Breast epithelium (tissue), 4 donors: ENCODE results near the gene ALDH16A1. TPM values are rescaled to one million over a fixed set of nuclear protein-coding genes. Genes with fewer than 3 reads are reported as not detected.
A peak's percentile ranks its signal among the peaks of the same experiment; 100 is the strongest.

Experiments used
- DNase-seq, 2 donors: peaks; one replicate each; pipeline ENCODE4 v3.0.0-alpha.2; 2019; ENCODE audit warnings: low spot score in 2 of 2
- H3K27ac ChIP-seq, 2 donors: fragments of 200-600 bp; sonication (generic) in 1 of 2; one replicate each; pipeline ENCODE4 v1.5.1; 2016 to 2019; ENCODE audit warnings: mild to moderate bottlenecking in 1 of 2
- H3K27me3 ChIP-seq, 2 donors: fragments of 200-600 bp; sonication (generic) in 1 of 2; one replicate each; pipeline versions ENCODE4 v1.5.1 to v1.6.0; 2017 to 2019; ENCODE audit warnings: control low read depth in 1 of 2, mild to moderate bottlenecking in 1 of 2
- H3K36me3 ChIP-seq: fragments of 200-600 bp; one replicate; pipeline ENCODE4 v1.5.1; 2019
- H3K4me1 ChIP-seq, 2 donors: fragments of 200-600 bp; sonication (generic); one replicate each; pipeline ENCODE4 v1.5.1; 2016 to 2019; ENCODE audit warnings: control low read depth in 1 of 2
- H3K4me3 ChIP-seq, 3 donors: fragments of 200-600 bp; sonication (generic); 1 replicate in 2 of 3; 2 replicates in 1 of 3; pipeline ENCODE4 v1.5.1; 2016 to 2019; ENCODE audit warnings: mild to moderate bottlenecking in 3 of 3, moderate library complexity in 2 of 3
- H3K9me3 ChIP-seq, 2 donors: fragments of 200-600 bp; sonication (generic) in 1 of 2; one replicate each; pipeline ENCODE4 v1.5.1; 2016 to 2019; ENCODE audit warnings: control low read depth in 1 of 2
- POLR2A ChIP-seq: fragments of 450-650 bp; IDR thresholded peaks from one replicate; pipeline ENCODE4 v1.6.1; 2016; ENCODE audit warnings: antibody characterized with exemption, mild to moderate bottlenecking, moderate library complexity
- POLR2AphosphoS5 ChIP-seq, 3 donors: sonication (generic); formaldehyde crosslinking; IDR thresholded peaks; one replicate each; pipeline ENCODE4 v1.6.1; 2017; ENCODE audit warnings: antibody characterized with exemption in 3 of 3
- intact Hi-C: fragments of 100-400 bp; cut with DNase I; formaldehyde crosslinking; loops from one replicate; pipeline ENCODE4 v1.15.1; 2023; ENCODE audit warnings: low total_unique reads
- total RNA-seq, 3 donors: library from RNA; depleted of rRNA; stranded (reverse); fragments of >200 nt; gene quantifications; one replicate each; pipeline ENCODE4 v1.1.0, GENCODE V29; 2016
- TF ChIP-seq, protein P1 (sequence below), 3 donors: fragments of 450-650 bp; IDR thresholded peaks; one replicate each; pipeline ENCODE4 v1.5.1; 2016 to 2017; ENCODE audit warnings: antibody characterized with exemption in 3 of 3, mild to moderate bottlenecking in 3 of 3, moderate library complexity in 3 of 3

ALDH16A1 gene
- total RNA-seq, 3 donors from 2014 or later, result 20.6 to 34.4 (median 32.2) TPM

DNA sequence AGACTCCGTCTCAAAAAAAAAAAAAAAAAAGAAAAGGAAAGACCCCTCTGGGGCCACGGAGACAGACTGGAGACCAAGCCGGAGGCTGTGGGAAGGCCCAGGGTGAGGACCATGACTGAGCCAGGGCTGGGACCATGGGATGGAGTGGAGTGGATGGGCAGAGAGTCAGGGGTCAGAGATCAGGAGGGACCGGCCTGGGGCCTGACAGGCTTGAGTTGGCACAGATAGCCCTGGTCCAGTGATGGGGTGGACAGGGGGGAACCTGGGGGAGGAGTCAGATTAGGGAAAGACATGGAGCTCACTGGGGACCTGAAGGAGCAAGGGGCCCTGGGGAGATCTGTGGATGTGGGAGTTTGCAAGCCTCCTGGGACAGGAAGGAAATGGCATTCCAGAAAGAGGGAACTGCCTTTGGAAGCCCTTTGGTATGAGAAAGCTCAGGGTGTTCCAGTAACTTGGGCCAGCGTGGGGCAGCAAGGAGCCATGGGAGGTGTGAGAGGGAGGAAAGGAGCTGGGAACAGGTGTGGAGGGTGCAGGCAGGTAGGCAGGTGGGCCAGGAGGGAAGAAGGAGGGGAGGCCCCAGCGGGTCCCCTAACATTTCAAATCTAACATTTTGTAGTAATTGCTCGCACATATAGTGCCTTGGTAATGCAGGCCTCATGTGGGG is 28.1 kb downstream of the ALDH16A1 start:
- TF ChIP-seq POLR2AphosphoS5 (IDR thresholded peaks at IDR 0.05) (no peak), POLR2A (no peak)
- TF ChIP-seq, protein P1, sequence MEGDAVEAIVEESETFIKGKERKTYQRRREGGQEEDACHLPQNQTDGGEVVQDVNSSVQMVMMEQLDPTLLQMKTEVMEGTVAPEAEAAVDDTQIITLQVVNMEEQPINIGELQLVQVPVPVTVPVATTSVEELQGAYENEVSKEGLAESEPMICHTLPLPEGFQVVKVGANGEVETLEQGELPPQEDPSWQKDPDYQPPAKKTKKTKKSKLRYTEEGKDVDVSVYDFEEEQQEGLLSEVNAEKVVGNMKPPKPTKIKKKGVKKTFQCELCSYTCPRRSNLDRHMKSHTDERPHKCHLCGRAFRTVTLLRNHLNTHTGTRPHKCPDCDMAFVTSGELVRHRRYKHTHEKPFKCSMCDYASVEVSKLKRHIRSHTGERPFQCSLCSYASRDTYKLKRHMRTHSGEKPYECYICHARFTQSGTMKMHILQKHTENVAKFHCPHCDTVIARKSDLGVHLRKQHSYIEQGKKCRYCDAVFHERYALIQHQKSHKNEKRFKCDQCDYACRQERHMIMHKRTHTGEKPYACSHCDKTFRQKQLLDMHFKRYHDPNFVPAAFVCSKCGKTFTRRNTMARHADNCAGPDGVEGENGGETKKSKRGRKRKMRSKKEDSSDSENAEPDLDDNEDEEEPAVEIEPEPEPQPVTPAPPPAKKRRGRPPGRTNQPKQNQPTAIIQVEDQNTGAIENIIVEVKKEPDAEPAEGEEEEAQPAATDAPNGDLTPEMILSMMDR (IDR thresholded peaks at IDR 0.05), result no peak
- no peaks in the 10 kb centered on the region for H3K4me1 ChIP-seq
- H3K27ac ChIP-seq, result no peak overlapping the region
- no peaks in the 10 kb centered on the region for H3K9me3 ChIP-seq
- no peaks in the 10 kb centered on the region for H3K36me3 ChIP-seq
- H3K4me3 ChIP-seq, result no peak overlapping the region
- no peak for DNase-seq
- no peaks in the 10 kb centered on the region for H3K27me3 ChIP-seq
- intact Hi-C loops, result no loop called here

DNA sequence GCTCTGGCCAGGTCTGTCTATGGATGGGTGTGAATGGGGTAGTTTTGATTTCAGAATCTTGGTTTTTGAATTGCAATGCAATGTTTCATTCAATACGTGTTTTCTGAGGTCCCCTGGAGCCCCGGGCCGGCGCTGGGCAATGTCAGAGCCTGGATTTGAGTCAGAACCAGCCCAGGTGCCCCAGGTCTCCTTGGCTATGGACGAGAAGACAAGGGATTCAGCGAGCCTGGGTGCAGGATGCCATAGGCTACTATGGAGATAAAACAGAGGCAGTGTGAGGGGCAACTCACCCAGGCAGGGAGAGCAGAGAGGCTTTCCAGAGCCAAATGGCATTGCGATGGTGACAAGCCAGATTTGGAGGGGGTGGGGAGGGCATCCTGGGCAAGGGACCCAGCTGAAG is 33.2 kb downstream of the ALDH16A1 start:
- Histone ChIP-seq H3K36me3 (peaks cover 14% of the 10 kb centered on the region), H3K4me1 (peaks cover 0 to 12% of the 10 kb centered on the region in 2 donors), H3K27me3 (no peaks in the 10 kb centered on the region), H3K4me3 (no peak overlapping the region), H3K27ac (peak overlapping the region in 1 of 2 donors; percentile 80), H3K9me3 (no peaks in the 10 kb centered on the region)
- intact Hi-C loops, result no loop called here
- no peak for TF ChIP-seq POLR2AphosphoS5 (IDR thresholded peaks at IDR 0.05)
- TF ChIP-seq, protein P1 (IDR thresholded peaks at IDR 0.05), result no peak
- TF ChIP-seq POLR2A, result no peak
- DNase-seq, result no peak

DNA sequence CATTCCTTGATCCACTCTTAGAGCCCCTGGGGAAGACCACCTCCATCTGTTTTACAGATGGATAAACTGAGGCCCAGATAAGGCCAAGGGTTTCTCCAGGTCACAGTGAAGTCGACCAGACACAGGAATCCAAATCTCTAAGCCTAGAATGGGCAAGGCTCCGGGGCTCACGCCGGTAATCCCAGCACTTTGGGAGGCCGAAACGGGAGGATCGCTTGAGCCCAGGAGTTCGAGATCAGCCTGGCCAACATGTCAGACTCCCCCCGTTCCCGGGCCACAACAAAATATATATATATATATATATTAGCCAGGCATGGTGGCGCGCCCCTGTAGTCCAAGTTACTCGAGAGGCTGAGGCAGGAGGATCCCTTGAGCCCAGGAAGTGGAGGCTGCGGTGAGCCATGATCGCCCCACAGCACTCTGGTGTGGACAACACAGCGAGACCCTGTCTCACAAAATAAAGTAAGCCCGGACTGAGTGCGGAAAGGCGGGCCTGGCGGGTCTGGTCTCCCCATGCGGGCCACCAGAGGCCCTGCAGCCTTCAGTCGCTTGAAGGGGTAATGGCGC is 33.8 kb downstream of the ALDH16A1 start:
- intact Hi-C loops, result no loop called here
- peaks cover 14% of the 10 kb centered on the region for H3K36me3 ChIP-seq
- H3K4me1 ChIP-seq, result peaks cover 0 to 12% of the 10 kb centered on the region in 2 donors
- no peaks in the 10 kb centered on the region for H3K9me3 ChIP-seq
- TF ChIP-seq, protein P1 (IDR thresholded peaks at IDR 0.05), result peak in 2 of 3 donors; percentile 15 to 18
- TF ChIP-seq POLR2A, result no peak
- no peak for TF ChIP-seq POLR2AphosphoS5 (IDR thresholded peaks at IDR 0.05)
- H3K4me3 ChIP-seq, result peak overlapping the region in 2 of 3 donors; percentile 54 to 99
- H3K27me3 ChIP-seq, result no peaks in the 10 kb centered on the region
- DNase-seq, result no peak
- peak overlapping the region; percentile 80 to 94 for H3K27ac ChIP-seq

DNA sequence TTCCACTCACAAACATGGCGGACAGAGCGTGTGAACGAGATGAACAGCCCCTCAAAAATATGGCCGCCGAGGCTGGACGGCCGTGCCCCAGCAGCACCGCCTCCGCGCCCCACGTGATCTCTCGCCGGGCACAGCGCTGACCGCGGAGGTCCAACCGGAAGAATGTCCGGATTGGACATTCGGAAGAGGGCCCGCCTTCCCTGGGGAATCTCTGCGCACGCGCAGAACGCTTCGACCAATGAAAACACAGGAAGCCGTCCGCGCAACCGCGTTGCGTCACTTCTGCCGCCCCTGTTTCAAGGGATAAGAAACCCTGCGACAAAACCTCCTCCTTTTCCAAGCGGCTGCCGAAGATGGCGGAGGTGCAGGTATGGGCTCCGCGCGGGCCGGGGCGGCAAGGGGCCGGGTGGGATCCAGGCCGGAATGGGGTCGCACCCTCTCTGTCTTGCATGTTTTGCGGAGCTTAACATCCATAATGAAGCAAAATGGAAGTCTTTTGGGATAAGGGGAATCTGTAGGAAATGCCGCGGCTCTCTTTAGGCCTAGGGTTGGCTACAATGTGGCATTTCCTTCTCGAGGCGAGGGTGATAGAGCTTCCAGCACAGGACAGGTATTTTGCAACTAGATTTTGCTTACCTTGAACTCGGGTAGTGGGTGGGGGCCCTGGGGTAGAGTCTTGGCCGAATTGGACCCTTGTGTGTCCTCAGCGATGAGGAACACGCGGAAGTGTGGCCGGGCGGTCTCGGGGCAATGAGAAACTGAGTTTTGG is 34.4 kb downstream of the ALDH16A1 start, which contains the start of gene RPL13A:
Gene RPL13A (plus strand): TSS at position 332 of the 769 bp plus-strand sequence. CDS start 22 bp downstream, at position 354.
- peak within 1 kb of the TSS; percentile 90 to 94 for H3K27ac ChIP-seq
- TF ChIP-seq, protein P1 (IDR thresholded peaks at IDR 0.05), result no peak
- peak; percentile 98 for TF ChIP-seq POLR2A
- TF ChIP-seq POLR2AphosphoS5 (IDR thresholded peaks at IDR 0.05), result peak; percentile 100
- H3K4me1 ChIP-seq, result peaks cover 0 to 12% of the 10 kb centered on the region in 2 donors
- no peaks in the 10 kb centered on the region for H3K9me3 ChIP-seq
- peak within 1 kb of the TSS; percentile 79 to 99 (median 96) for H3K4me3 ChIP-seq
- peak; percentile 100 for DNase-seq
- no peaks in the 10 kb centered on the region for H3K27me3 ChIP-seq
- peaks cover 14% of the 10 kb centered on the region for H3K36me3 ChIP-seq
- intact Hi-C loops, result no loop called here
